Choroid plexus epithelial cell (primary cell): ENCODE measurements around the gene PPP1R10.
A peak's percentile ranks its signal among the peaks of the same experiment; 100 is the strongest.
"Not testable (repeated sequence)": the region's sequence is repeated elsewhere in the genome, so short reads cannot be mapped to it uniquely, and the experiment has no call there.

Experiments
- DNase-seq: peaks from one replicate; pipeline ENCODE4 v3.0.0-alpha.2; 2010; ENCODE audit warnings: low read depth
- H3K4me3 ChIP-seq: 2 replicates; pipeline ENCODE4 v1.5.1; 2011; ENCODE audit warnings: low read depth, mild to moderate bottlenecking, control low read depth, low read length, moderate library complexity
- CTCF ChIP-seq: conservative IDR thresholded peaks from 2 replicates; pipeline ENCODE4 v1.5.1; 2011; ENCODE audit warnings: low read depth, mild to moderate bottlenecking, control low read depth, inconsistent platforms, low read length, moderate library complexity

PPP1R10 gene

DNA sequence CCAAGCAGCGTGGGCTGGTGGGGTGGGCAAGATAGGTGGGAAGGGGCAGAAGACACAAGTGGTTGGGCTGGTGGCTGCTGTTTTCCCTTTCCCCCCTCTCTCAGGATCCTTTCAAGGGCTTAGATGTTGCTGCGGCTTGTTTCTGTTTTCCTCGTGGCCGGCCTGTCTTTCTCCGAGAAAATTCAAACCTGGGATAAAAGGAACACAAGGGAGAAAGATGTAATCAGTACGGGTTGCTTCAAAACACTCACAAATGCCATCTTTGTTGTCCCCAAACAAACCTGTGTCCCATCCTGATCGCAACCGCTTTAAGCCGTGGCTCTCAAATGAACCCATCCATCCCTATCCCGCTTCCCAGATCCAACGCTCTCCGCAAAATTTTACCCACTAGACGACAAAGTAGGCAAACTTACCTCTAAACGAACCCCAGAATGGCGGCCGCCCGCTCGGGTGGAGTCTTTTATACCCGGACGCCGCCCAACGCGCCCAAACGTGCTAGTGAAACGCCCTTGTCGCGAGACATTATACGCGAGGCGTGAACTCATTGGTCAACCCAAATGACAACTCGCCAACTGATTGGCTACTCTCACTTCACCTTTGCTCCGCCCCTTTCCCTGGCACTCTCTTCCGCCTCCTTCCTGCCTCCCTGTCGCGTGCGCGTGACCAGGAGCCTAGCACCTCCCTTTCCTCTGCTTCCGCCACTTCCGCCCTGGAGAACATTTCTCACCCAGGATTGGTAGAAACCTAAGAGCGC is at the start of gene PPP1R10:
Gene PPP1R10, minus strand, starts transcription at position 433 of the 754 bp plus-strand sequence. CDS start 7,299 bp downstream, outside the sequence.
- DNase-seq: peak; percentile 100
- H3K4me3 ChIP-seq: peak within 1 kb of the TSS; percentile 90
- TF ChIP-seq CTCF: no peak

GRCh38 chr6:30666300-30666699 is 49.3 kb upstream of the PPP1R10 start:
- not testable (repeated sequence) for DNase-seq

GRCh38 chr6:30664994-30665767 is 48.1 kb upstream of the PPP1R10 start:
- H3K4me3 ChIP-seq: no peak overlapping the region
- no peak for DNase-seq
- TF ChIP-seq CTCF: no peak

More at GRCh38 chr6:30666300-30666699, 49.3 kb upstream of the PPP1R10 start:
- not testable (repeated sequence) for H3K4me3 ChIP-seq

DNA sequence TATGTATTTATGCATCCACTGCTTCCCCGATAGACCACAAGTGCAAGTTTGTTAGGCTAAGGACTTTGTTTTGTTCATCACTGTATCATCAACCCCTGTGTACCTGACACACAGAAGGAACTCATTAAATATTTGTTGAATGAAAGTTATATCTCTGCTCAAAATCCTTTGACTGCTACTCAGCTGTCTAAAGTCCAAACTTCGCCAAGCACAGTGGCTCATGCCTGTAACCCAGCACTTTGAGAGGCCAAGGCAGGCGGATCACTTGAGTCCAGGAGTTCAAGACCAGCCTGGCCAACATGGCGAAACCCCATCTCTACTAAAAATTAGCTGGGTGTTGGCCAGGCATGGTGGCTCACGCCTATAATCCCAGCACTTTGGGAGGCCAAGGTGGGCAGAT is 40.9 kb upstream of the PPP1R10 start:
- H3K4me3 ChIP-seq: not testable (repeated sequence)

GRCh38 chr6:30657454-30657853 is 40.4 kb upstream of the PPP1R10 start:
- DNase-seq: no peak
- TF ChIP-seq CTCF: no peak
- H3K4me3 ChIP-seq: no peak overlapping the region

More for the DNA sequence above, 40.9 kb upstream of the PPP1R10 start:
- not testable (repeated sequence) for DNase-seq

- TF ChIP-seq CTCF: no peak
- no peak overlapping the region for H3K4me3 ChIP-seq
- no peak for DNase-seq
Measured at GRCh38 chr6:30656513-30656912, 39.5 kb upstream of the PPP1R10 start.

DNA sequence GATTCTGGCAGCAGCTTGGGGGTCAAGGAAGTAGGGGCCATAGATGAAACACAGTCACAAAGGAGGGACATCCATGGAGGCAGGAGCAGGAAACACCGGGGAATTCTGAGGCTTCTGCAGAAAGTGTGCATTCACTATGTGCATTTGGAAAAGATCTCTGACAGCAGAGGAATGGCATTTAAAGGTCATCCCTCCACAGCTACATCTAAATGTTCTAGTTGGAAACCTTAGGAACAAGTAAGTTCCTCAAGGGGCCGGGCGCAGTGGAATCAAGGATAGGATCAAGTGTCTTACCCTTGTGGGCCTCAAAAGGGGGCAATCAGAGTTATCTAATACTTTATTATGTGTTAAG is 38.7 kb upstream of the PPP1R10 start:
- no peak overlapping the region for H3K4me3 ChIP-seq
- peak; percentile 33 for DNase-seq
- TF ChIP-seq CTCF: no peak
